Loucy (cell line): Measurements from ENCODE around the gene ATF7.

ENCODE experiments used
- H2AFZ ChIP-seq: fragments of 200-600 bp; sonication (generic); 2 replicates; pipeline ENCODE4 v1.6.0; 2016; ENCODE audit warnings: antibody characterized with exemption, mild to moderate bottlenecking, low read length, moderate library complexity
- H3F3A ChIP-seq: fragments of 200-600 bp; 2 replicates; pipeline ENCODE4 v1.6.0; 2016; ENCODE audit warnings: antibody characterized with exemption, low read depth, mild to moderate bottlenecking
- H3K27me3 ChIP-seq: fragments of 200-600 bp; sonication (generic); 2 replicates; pipeline ENCODE4 v1.6.1; 2014; ENCODE audit warnings: low read length, mild to moderate bottlenecking; ENCODE audit not compliant: insufficient read depth, poor library complexity, severe bottlenecking
- H3K36me3 ChIP-seq: fragments of 200-600 bp; sonication (generic); 2 replicates; pipeline ENCODE4 v1.6.1; 2016; ENCODE audit warnings: low read length; ENCODE audit not compliant: insufficient read depth
- H3K4me1 ChIP-seq: fragments of 200-600 bp; sonication (generic); 2 replicates; pipeline ENCODE4 v1.5.1; 2014; ENCODE audit warnings: low read length, mild to moderate bottlenecking; ENCODE audit not compliant: insufficient read depth, poor library complexity, severe bottlenecking
- H3K4me2 ChIP-seq: fragments of 200-600 bp; sonication (generic); 2 replicates; pipeline ENCODE4 v1.6.0; 2014; ENCODE audit warnings: antibody characterized with exemption, low read length, low read depth, mild to moderate bottlenecking; ENCODE audit not compliant: poor library complexity, severe bottlenecking
- H3K4me3 ChIP-seq: fragments of 200-600 bp; sonication (generic); 2 replicates; pipeline ENCODE4 v1.5.1; 2014; ENCODE audit warnings: low read length, mild to moderate bottlenecking, mixed read lengths; ENCODE audit not compliant: poor library complexity, severe bottlenecking
- H3K79me2 ChIP-seq: fragments of 200-600 bp; sonication (generic); 2 replicates; pipeline ENCODE4 v1.6.1; 2014; ENCODE audit warnings: low read length; ENCODE audit not compliant: insufficient read depth
- H3K9ac ChIP-seq: fragments of 200-600 bp; sonication (generic); 2 replicates; pipeline ENCODE4 v1.6.0; 2014; ENCODE audit warnings: mild to moderate bottlenecking, low read depth, low read length, moderate library complexity; ENCODE audit not compliant: poor library complexity, severe bottlenecking
- H3K9me2 ChIP-seq: fragments of 200-600 bp; sonication (generic); replicated peaks from 2 replicates; pipeline ENCODE4 v1.6.1; 2016; ENCODE audit warnings: low read depth, low read length, mixed read lengths
- H3K9me3 ChIP-seq: fragments of 200-600 bp; sonication (generic); 2 replicates; pipeline ENCODE4 v1.6.1; 2014; ENCODE audit warnings: mild to moderate bottlenecking, antibody characterized with exemption, low read length, low read depth; ENCODE audit not compliant: insufficient read depth
- H4K20me1 ChIP-seq: fragments of 200-600 bp; sonication (generic); 2 replicates; pipeline ENCODE4 v1.6.0; 2014; ENCODE audit warnings: antibody characterized with exemption, low read length, mild to moderate bottlenecking; ENCODE audit not compliant: insufficient read depth, poor library complexity, severe bottlenecking
- EZH2phosphoT487 ChIP-seq: fragments of 200-600 bp; IDR thresholded peaks from 2 replicates; pipeline ENCODE4 v1.6.1; 2018; ENCODE audit warnings: antibody characterized with exemption, mild to moderate bottlenecking, moderate library complexity, borderline replicate concordance
- TF ChIP-seq, protein P1 (sequence below): fragments of 200-600 bp; sonication (generic); conservative IDR thresholded peaks from 2 replicates; pipeline ENCODE4 v1.5.1; 2014; ENCODE audit warnings: mild to moderate bottlenecking, antibody characterized with exemption, low read length

ATF7 gene

GRCh38 chr12:53558631-53559030 lies 67.6 kb downstream of the ATF7 start:
- no peak overlapping the region for H3K9ac ChIP-seq

GRCh38 chr12:53552361-53553327 lies 73.5 kb downstream of the ATF7 start:
- no peaks in the 10 kb centered on the region for H3K4me1 ChIP-seq
- H3K9me2 ChIP-seq: no peaks in the 10 kb centered on the region
- H3K27me3 ChIP-seq: no peaks in the 10 kb centered on the region
- H3K79me2 ChIP-seq: no peaks in the 10 kb centered on the region
- H3K9me3 ChIP-seq: no peaks in the 10 kb centered on the region
- no peak overlapping the region for H3K4me3 ChIP-seq
- H4K20me1 ChIP-seq: no peaks in the 10 kb centered on the region
- H3F3A ChIP-seq: no peaks in the 10 kb centered on the region
- TF ChIP-seq, protein P1, sequence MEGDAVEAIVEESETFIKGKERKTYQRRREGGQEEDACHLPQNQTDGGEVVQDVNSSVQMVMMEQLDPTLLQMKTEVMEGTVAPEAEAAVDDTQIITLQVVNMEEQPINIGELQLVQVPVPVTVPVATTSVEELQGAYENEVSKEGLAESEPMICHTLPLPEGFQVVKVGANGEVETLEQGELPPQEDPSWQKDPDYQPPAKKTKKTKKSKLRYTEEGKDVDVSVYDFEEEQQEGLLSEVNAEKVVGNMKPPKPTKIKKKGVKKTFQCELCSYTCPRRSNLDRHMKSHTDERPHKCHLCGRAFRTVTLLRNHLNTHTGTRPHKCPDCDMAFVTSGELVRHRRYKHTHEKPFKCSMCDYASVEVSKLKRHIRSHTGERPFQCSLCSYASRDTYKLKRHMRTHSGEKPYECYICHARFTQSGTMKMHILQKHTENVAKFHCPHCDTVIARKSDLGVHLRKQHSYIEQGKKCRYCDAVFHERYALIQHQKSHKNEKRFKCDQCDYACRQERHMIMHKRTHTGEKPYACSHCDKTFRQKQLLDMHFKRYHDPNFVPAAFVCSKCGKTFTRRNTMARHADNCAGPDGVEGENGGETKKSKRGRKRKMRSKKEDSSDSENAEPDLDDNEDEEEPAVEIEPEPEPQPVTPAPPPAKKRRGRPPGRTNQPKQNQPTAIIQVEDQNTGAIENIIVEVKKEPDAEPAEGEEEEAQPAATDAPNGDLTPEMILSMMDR: no peak
- no peak for TF ChIP-seq EZH2phosphoT487
- no peak overlapping the region for H2AFZ ChIP-seq
- no peak overlapping the region for H3K4me2 ChIP-seq
- H3K36me3 ChIP-seq: peaks cover 6% of the 10 kb centered on the region; the same call in 1 of the 2 replicates
- H3K9ac ChIP-seq: no peak overlapping the region

More at GRCh38 chr12:53558631-53559030, 67.6 kb downstream of the ATF7 start:
- Histone ChIP-seq H2AFZ (no peak overlapping the region), H3K36me3 (no peaks in the 10 kb centered on the region), H4K20me1 (no peaks in the 10 kb centered on the region), H3K79me2 (no peaks in the 10 kb centered on the region), H3K4me3 (no peak overlapping the region), H3K4me2 (no peak overlapping the region), H3K4me1 (peaks cover 17% of the 10 kb centered on the region), H3K9me3 (no peaks in the 10 kb centered on the region), H3F3A (no peaks in the 10 kb centered on the region), H3K9me2 (no peaks in the 10 kb centered on the region), H3K27me3 (no peaks in the 10 kb centered on the region)
- TF ChIP-seq, protein P1: no peak
- no peak for TF ChIP-seq EZH2phosphoT487

GRCh38 chr12:53551889-53552291 lies 74.3 kb downstream of the ATF7 start:
- Histone ChIP-seq H3K9me3 (no peaks in the 10 kb centered on the region), H3K4me3 (no peak overlapping the region), H3K36me3 (peaks cover 6% of the 10 kb centered on the region; the same call in 1 of the 2 replicates), H3K79me2 (no peaks in the 10 kb centered on the region), H3K9me2 (no peaks in the 10 kb centered on the region), H3F3A (no peaks in the 10 kb centered on the region), H3K4me1 (no peaks in the 10 kb centered on the region), H4K20me1 (no peaks in the 10 kb centered on the region), H3K9ac (no peak overlapping the region), H3K4me2 (no peak overlapping the region), H3K27me3 (no peaks in the 10 kb centered on the region), H2AFZ (no peak overlapping the region)
- TF ChIP-seq, protein P1: peak; percentile 15; the same call in 1 of the 2 replicates
- no peak for TF ChIP-seq EZH2phosphoT487
